ENCODE measurements around the gene CD1C. TPM values are rescaled to one million over a fixed set of nuclear protein-coding genes. Genes with fewer than 3 reads are reported as not detected.

CD1C gene
- total RNA-seq, 2 experiments from 2014 or later = 2.6 to 28.7 TPM

DNA sequence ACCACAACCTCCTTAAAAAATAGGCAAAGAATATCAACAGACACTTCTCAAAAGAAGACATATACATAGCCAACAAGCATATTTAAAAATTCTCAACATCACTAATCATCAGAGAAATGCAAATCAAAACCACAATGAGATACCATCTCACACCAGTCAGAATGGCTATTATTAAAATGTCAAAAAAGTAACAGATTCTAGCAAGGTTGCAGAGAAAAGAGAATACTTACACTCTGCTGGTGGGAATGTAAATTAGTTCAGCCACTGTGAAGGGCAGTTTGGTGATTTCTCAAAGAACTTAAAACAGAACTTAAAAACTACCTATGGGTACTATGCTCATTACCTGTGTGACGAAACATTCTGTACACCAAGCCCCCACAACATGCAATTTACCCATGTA lies 20.9 kb downstream of the CD1C start:
- H3K9me2 ChIP-seq (ENCODE audit: insufficient read depth, low read length) = no peaks in the 10 kb centered on the region
- peaks cover 27% of the 10 kb centered on the region; the same call in 1 of the 2 replicates for H3K9me3 ChIP-seq (ENCODE audit: low read length)
- no peak overlapping the region for H2AFZ ChIP-seq (ENCODE audit: low read length)
- H3K4me2 ChIP-seq (ENCODE audit: low read length) = no peak overlapping the region
- H3K4me1 ChIP-seq (ENCODE audit: insufficient read depth, low read length, poor library complexity, severe bottlenecking) = peaks cover 4% of the 10 kb centered on the region
- H4K20me1 ChIP-seq (ENCODE audit: insufficient read depth, low read length) = no peaks in the 10 kb centered on the region
- no peak for TF ChIP-seq EZH2phosphoT487 (IDR thresholded peaks at IDR 0.05; ENCODE audit: borderline replicate concordance, low read depth, low read length)
- H3K27ac ChIP-seq (ENCODE audit: low read depth, low read length, poor library complexity, severe bottlenecking) = no peak overlapping the region
- ChIA-PET CTCF (ENCODE audit: unreplicated experiment) (no interaction called here), POLR2A (interaction anchor here (0.9 kb wide), 1 partner anchor 26 kb away, joined by 3 read pairs; no protein-coding TSS in a partner anchor)
- H3K36me3 ChIP-seq (ENCODE audit: insufficient read depth, low read length) = no peaks in the 10 kb centered on the region
- BruUV-seq (replicated peaks) = no TSS peak
- no peaks in the 10 kb centered on the region for H3K79me2 ChIP-seq (ENCODE audit: insufficient read depth, low read depth, low read length)
- no peak for DNase-seq (ENCODE audit: low spot score)
- no peak overlapping the region for H3K4me3 ChIP-seq (ENCODE audit: low read depth, low read length, poor library complexity, severe bottlenecking)
- intact Hi-C loops (cut with micrococcal nuclease; ENCODE audit: unreplicated experiment) = no loop called here

DNA sequence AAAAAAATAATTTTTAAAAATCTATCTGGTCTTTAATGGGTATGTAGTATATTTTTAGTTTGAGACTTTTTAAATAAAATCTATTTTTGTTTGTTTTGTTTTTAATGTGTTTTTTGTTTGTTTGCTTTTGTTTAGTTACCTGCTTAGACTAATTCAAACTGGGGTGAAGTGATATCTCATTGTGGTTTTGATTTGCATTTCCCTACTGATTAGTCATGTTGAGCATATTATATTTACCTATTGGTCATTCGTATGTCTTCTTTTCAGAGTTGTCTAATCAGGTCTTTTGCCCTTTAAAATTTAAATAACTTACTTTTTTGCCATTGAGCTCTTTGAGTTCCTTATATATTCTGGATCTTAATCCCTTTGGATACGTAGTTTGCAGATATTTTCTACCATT lies 21.3 kb downstream of the CD1C start:
- Histone ChIP-seq H3K4me1 (ENCODE audit: insufficient read depth, low read length, poor library complexity, severe bottlenecking) (peaks cover 4% of the 10 kb centered on the region), H3K4me3 (ENCODE audit: low read depth, low read length, poor library complexity, severe bottlenecking) (no peak overlapping the region), H4K20me1 (ENCODE audit: insufficient read depth, low read length) (no peaks in the 10 kb centered on the region), H3K36me3 (ENCODE audit: insufficient read depth, low read length) (no peaks in the 10 kb centered on the region), H3K9me2 (ENCODE audit: insufficient read depth, low read length) (no peaks in the 10 kb centered on the region), H2AFZ (ENCODE audit: low read length) (no peak overlapping the region), H3K4me2 (ENCODE audit: low read length) (no peak overlapping the region), H3K27ac (ENCODE audit: low read depth, low read length, poor library complexity, severe bottlenecking) (no peak overlapping the region), H3K9me3 (ENCODE audit: low read length) (peaks cover 27% of the 10 kb centered on the region; the same call in 1 of the 2 replicates), H3K79me2 (ENCODE audit: insufficient read depth, low read depth, low read length) (no peaks in the 10 kb centered on the region)
- TF ChIP-seq EZH2phosphoT487 (IDR thresholded peaks at IDR 0.05; ENCODE audit: borderline replicate concordance, low read depth, low read length) = no peak
- TF ChIP-seq, protein P1, sequence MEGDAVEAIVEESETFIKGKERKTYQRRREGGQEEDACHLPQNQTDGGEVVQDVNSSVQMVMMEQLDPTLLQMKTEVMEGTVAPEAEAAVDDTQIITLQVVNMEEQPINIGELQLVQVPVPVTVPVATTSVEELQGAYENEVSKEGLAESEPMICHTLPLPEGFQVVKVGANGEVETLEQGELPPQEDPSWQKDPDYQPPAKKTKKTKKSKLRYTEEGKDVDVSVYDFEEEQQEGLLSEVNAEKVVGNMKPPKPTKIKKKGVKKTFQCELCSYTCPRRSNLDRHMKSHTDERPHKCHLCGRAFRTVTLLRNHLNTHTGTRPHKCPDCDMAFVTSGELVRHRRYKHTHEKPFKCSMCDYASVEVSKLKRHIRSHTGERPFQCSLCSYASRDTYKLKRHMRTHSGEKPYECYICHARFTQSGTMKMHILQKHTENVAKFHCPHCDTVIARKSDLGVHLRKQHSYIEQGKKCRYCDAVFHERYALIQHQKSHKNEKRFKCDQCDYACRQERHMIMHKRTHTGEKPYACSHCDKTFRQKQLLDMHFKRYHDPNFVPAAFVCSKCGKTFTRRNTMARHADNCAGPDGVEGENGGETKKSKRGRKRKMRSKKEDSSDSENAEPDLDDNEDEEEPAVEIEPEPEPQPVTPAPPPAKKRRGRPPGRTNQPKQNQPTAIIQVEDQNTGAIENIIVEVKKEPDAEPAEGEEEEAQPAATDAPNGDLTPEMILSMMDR (conservative IDR thresholded peaks at IDR 0.05; ENCODE audit: low read length) = no peak
- intact Hi-C loops (cut with micrococcal nuclease; ENCODE audit: unreplicated experiment) = no loop called here
- no peak for DNase-seq (ENCODE audit: low spot score)
- BruUV-seq (replicated peaks) = no TSS peak
- ChIA-PET POLR2A (interaction anchor here (0.9 kb wide), 1 partner anchor 27 kb away, joined by 3 read pairs; no protein-coding TSS in a partner anchor), CTCF (ENCODE audit: unreplicated experiment) (no interaction called here)

- BruUV-seq (replicated peaks) = no TSS peak
- H2AFZ ChIP-seq (ENCODE audit: low read length) = no peak overlapping the region; the same call in 1 of the 2 replicates
- no peak overlapping the region for H3K4me3 ChIP-seq (ENCODE audit: low read depth, low read length, poor library complexity, severe bottlenecking)
- no peak for DNase-seq (ENCODE audit: low spot score)
- intact Hi-C loops (cut with micrococcal nuclease; ENCODE audit: unreplicated experiment) = no loop called here
- no peaks in the 10 kb centered on the region for H3K79me2 ChIP-seq (ENCODE audit: insufficient read depth, low read depth, low read length)
- no peaks in the 10 kb centered on the region for H3K36me3 ChIP-seq (ENCODE audit: insufficient read depth, low read length)
- H4K20me1 ChIP-seq (ENCODE audit: insufficient read depth, low read length) = no peaks in the 10 kb centered on the region
- no peaks in the 10 kb centered on the region for H3K4me1 ChIP-seq (ENCODE audit: insufficient read depth, low read length, poor library complexity, severe bottlenecking)
- no peak overlapping the region for H3K4me2 ChIP-seq (ENCODE audit: low read length)
- ChIA-PET POLR2A (interaction anchor here (0.6 to 1.6 kb wide), 2 partner anchors 26 to 34 kb away, joined by 4 read pairs; partner anchors contain the start of gene CD1C), CTCF (ENCODE audit: unreplicated experiment) (no interaction called here)
- no peaks in the 10 kb centered on the region for H3K9me3 ChIP-seq (ENCODE audit: low read length)
- H3K27ac ChIP-seq (ENCODE audit: low read depth, low read length, poor library complexity, severe bottlenecking) = no peak overlapping the region
- TF ChIP-seq, protein P1 (conservative IDR thresholded peaks at IDR 0.05; ENCODE audit: low read length) = no peak
- no peak for TF ChIP-seq EZH2phosphoT487 (IDR thresholded peaks at IDR 0.05; ENCODE audit: borderline replicate concordance, low read depth, low read length)
- no peaks in the 10 kb centered on the region for H3K9me2 ChIP-seq (ENCODE audit: insufficient read depth, low read length)
These were observed 34.1 kb downstream of the CD1C start for GRCh38 chr1:158323866-158324265.
